OCI-LY7 (cell line): ENCODE data around the gene POLR2F. TPM values are rescaled to one million over a fixed set of nuclear protein-coding genes. Genes with fewer than 3 reads are reported as not detected.
"Not testable (repeated sequence)": the region's sequence is repeated elsewhere in the genome, so short reads cannot be mapped to it uniquely, and the experiment has no call there.

ENCODE experiments used
- BruUV-seq: library from RNA; stranded (reverse); fragments of 400-500 nt; replicated peaks from 2 replicates; lab custom pipeline; 2021; lab: Mats Ljungman, UMichigan
- CTCF ChIA-PET: fragments of 300-600 bp; sonication (Branson Sonifier 250); formaldehyde crosslinking; loops from one replicate; lab custom pipeline; 2022; ENCODE audit warnings: antibody characterized with exemption; ENCODE audit not compliant: unreplicated experiment; lab: Charles Lee
- POLR2A ChIA-PET: fragments of 300-600 bp; sonication (Branson Sonifier 250); formaldehyde crosslinking; loops from one replicate; lab custom pipeline; 2022; ENCODE audit warnings: antibody characterized with exemption; lab: Charles Lee
- DNase-seq: peaks from one replicate; pipeline ENCODE4 v3.0.0-alpha.2; 2015; ENCODE audit warnings: low spot score
- H2AFZ ChIP-seq: fragments of 200-600 bp; sonication (generic), shearing (Covaris generic); 2 replicates; pipeline ENCODE4 v1.6.1; 2014; ENCODE audit warnings: mild to moderate bottlenecking, antibody characterized with exemption, low read length, moderate library complexity
- H3K27ac ChIP-seq: fragments of 200-600 bp; sonication (generic); 2 replicates; pipeline ENCODE4 v1.5.1; 2014; ENCODE audit warnings: mixed run types, low read depth, mild to moderate bottlenecking, moderate library complexity, low read length, inconsistent platforms; ENCODE audit not compliant: poor library complexity, severe bottlenecking
- H3K36me3 ChIP-seq: fragments of 200-600 bp; sonication (generic); 2 replicates; pipeline ENCODE4 v1.6.1; 2014; ENCODE audit warnings: mild to moderate bottlenecking, antibody characterized with exemption, low read length, moderate library complexity, mixed read lengths; ENCODE audit not compliant: insufficient read depth
- H3K4me1 ChIP-seq: fragments of 200-600 bp; sonication (generic); 2 replicates; pipeline ENCODE4 v1.5.1; 2014; ENCODE audit warnings: mild to moderate bottlenecking, low read length; ENCODE audit not compliant: insufficient read depth, poor library complexity, severe bottlenecking
- H3K4me2 ChIP-seq: fragments of 200-600 bp; sonication (generic); 2 replicates; pipeline ENCODE4 v1.6.1; 2014; ENCODE audit warnings: mild to moderate bottlenecking, low read length
- H3K4me3 ChIP-seq: fragments of 200-600 bp; sonication (generic); 2 replicates; pipeline ENCODE4 v1.5.1; 2014; ENCODE audit warnings: mild to moderate bottlenecking, low read depth, low read length; ENCODE audit not compliant: poor library complexity, severe bottlenecking
- H3K79me2 ChIP-seq: fragments of 200-600 bp; sonication (generic); 2 replicates; pipeline ENCODE4 v1.6.1; 2016; ENCODE audit warnings: low read depth, mild to moderate bottlenecking, low read length, moderate library complexity, mixed read lengths; ENCODE audit not compliant: insufficient read depth
- H3K9me2 ChIP-seq: fragments of 200-600 bp; sonication (generic); 2 replicates; pipeline ENCODE4 v1.6.1; 2016; ENCODE audit warnings: mild to moderate bottlenecking, low read length, mixed read lengths; ENCODE audit not compliant: insufficient read depth
- H3K9me3 ChIP-seq: fragments of 200-600 bp; sonication (generic); 2 replicates; pipeline ENCODE4 v1.6.1; 2014; ENCODE audit warnings: mild to moderate bottlenecking, mixed run types, low read length, mixed read lengths
- H4K20me1 ChIP-seq: fragments of 200-600 bp; sonication (generic); 2 replicates; pipeline ENCODE4 v1.6.1; 2014; ENCODE audit warnings: mild to moderate bottlenecking, antibody characterized with exemption, low read length, moderate library complexity, mixed read lengths; ENCODE audit not compliant: insufficient read depth
- CTCF ChIP-seq: fragments of 200-600 bp; sonication (generic); conservative IDR thresholded peaks from 2 replicates; pipeline ENCODE4 v1.5.1; 2014; ENCODE audit warnings: mild to moderate bottlenecking, antibody characterized with exemption, low read length, moderate library complexity, mixed read lengths
- EZH2phosphoT487 ChIP-seq: fragments of 200-600 bp; sonication (generic); IDR thresholded peaks from 2 replicates; pipeline ENCODE4 v1.6.1; 2018; ENCODE audit warnings: low read depth, borderline replicate concordance, mild to moderate bottlenecking, mixed run types, antibody characterized with exemption, low read length, moderate library complexity, mixed read lengths
- intact Hi-C: fragments of 100-400 bp; cut with micrococcal nuclease; formaldehyde crosslinking; loops from one replicate; pipeline ENCODE4 v1.10.0; 2022; ENCODE audit not compliant: unreplicated experiment
- total RNA-seq, 2 experiments: library from RNA; depleted of rRNA in 1 of 2; stranded (reverse); fragments of >200 nt in 1 of 2; shearing (Covaris generic) in 1 of 2; gene quantifications; 2 replicates each; pipeline ENCODE4 v1.2.3, GENCODE V29; 2014 to 2022

POLR2F gene
- total RNA-seq, 2 experiments from 2014 or later, result 71.2 to 85.9 TPM

GRCh38 chr22:37943136-37943824 is 10.2 kb upstream of the POLR2F start:
- H3K27ac ChIP-seq, result no peak overlapping the region
- H3K9me3 ChIP-seq, result no peaks in the 10 kb centered on the region
- no peak overlapping the region for H2AFZ ChIP-seq
- POLR2A ChIA-PET, result no interaction called here
- no peaks in the 10 kb centered on the region for H4K20me1 ChIP-seq
- no peaks in the 10 kb centered on the region for H3K4me1 ChIP-seq
- CTCF ChIA-PET, result no interaction called here
- H3K4me3 ChIP-seq, result no peak overlapping the region
- no peak for DNase-seq
- BruUV-seq, result no TSS peak
- no peaks in the 10 kb centered on the region for H3K9me2 ChIP-seq
- intact Hi-C loops, result no loop called here
- no peaks in the 10 kb centered on the region for H3K79me2 ChIP-seq
- no peaks in the 10 kb centered on the region for H3K36me3 ChIP-seq
- no peak overlapping the region for H3K4me2 ChIP-seq
- TF ChIP-seq CTCF (no peak), EZH2phosphoT487 (no peak)

- Histone ChIP-seq H2AFZ (no peak overlapping the region), H3K4me3 (no peak overlapping the region), H3K36me3 (no peaks in the 10 kb centered on the region), H3K79me2 (no peaks in the 10 kb centered on the region), H4K20me1 (no peaks in the 10 kb centered on the region), H3K9me2 (no peaks in the 10 kb centered on the region), H3K9me3 (no peaks in the 10 kb centered on the region), H3K4me1 (no peaks in the 10 kb centered on the region), H3K4me2 (no peak overlapping the region), H3K27ac (no peak overlapping the region)
- CTCF ChIA-PET, result no interaction called here
- POLR2A ChIA-PET, result interaction anchor here (0.5 kb wide), 1 partner anchor 46 kb away, joined by 4 read pairs; no protein-coding TSS in a partner anchor
- no peak for DNase-seq
- TF ChIP-seq EZH2phosphoT487, result no peak
- no peak for TF ChIP-seq CTCF
- intact Hi-C loops, result no loop called here
- BruUV-seq, result TSS peak; percentile 47
These were observed 9.7 kb upstream of the POLR2F start for GRCh38 chr22:37943825-37944198.

GRCh38 chr22:37944423-37944822 is 9.1 kb upstream of the POLR2F start:
- H4K20me1 ChIP-seq, H3K79me2 ChIP-seq, CTCF ChIA-PET, H3K9me3 ChIP-seq, H3K4me3 ChIP-seq, H3K9me2 ChIP-seq, intact Hi-C loops, H2AFZ ChIP-seq, H3K4me2 ChIP-seq, H3K36me3 ChIP-seq, DNase-seq, H3K27ac ChIP-seq, H3K4me1 ChIP-seq, BruUV-seq: not testable (repeated sequence)
- POLR2A ChIA-PET, result interaction anchor here (0.5 kb wide), 1 partner anchor 47 kb away, joined by 4 read pairs; no protein-coding TSS in a partner anchor

DNA sequence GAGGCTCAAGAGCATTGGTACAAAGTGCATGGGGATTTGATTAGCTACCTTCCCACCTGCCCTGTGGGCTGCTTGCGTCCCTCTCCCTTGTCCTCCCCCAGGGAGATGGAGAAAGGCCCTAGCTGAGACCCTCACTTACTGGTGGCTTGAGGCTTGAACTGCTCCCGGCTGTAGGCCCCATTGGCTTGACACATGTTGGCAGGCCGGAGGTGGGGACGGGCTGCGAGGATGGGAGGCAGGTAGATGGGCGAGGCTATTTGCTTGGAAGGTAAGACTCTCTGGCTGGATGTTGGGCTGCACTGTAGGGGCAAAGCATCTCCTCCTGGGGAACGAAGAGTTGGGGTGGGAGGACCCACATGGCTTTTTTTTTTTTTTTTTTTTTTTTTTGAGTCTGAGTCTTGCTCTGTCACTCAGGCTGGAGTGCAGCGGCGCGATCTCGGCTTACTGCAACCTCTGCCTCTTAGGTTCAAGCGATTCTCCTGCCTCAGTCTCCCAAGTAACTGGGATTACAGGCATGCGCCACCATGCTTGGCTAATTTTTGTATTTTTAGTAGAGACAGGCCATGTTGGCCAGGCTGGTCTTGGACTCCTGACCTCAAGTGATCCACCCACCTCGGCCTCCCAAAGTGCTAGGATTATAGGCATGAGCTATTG is 6.2 kb upstream of the POLR2F start:
- intact Hi-C loops, DNase-seq, H3K9me3 ChIP-seq, H3K4me1 ChIP-seq, H2AFZ ChIP-seq, H3K4me2 ChIP-seq, POLR2A ChIA-PET, H3K79me2 ChIP-seq, H3K9me2 ChIP-seq, BruUV-seq, CTCF ChIA-PET, H3K36me3 ChIP-seq, H3K4me3 ChIP-seq, H4K20me1 ChIP-seq, H3K27ac ChIP-seq: not testable (repeated sequence)
